Choroid plexus epithelial cell (primary cell): ENCODE data around the gene MEAF6.
A peak's percentile ranks its signal among the peaks of the same experiment; 100 is the strongest.

Experiments used
- DNase-seq: peaks from one replicate; pipeline ENCODE4 v3.0.0-alpha.2; 2010; ENCODE audit warnings: low read depth
- H3K4me3 ChIP-seq: 2 replicates; pipeline ENCODE4 v1.5.1; 2011; ENCODE audit warnings: low read depth, mild to moderate bottlenecking, control low read depth, low read length, moderate library complexity
- CTCF ChIP-seq: conservative IDR thresholded peaks from 2 replicates; pipeline ENCODE4 v1.5.1; 2011; ENCODE audit warnings: low read depth, mild to moderate bottlenecking, control low read depth, inconsistent platforms, low read length, moderate library complexity

MEAF6 gene

GRCh38 chr1:37501661-37502060, 12.9 kb downstream of the MEAF6 start:
- TF ChIP-seq CTCF: no peak
- no peak for DNase-seq
- no peak overlapping the region for H3K4me3 ChIP-seq

GRCh38 chr1:37498872-37499617, 15.5 kb downstream of the MEAF6 start:
- H3K4me3 ChIP-seq: no peak overlapping the region
- peak; percentile 70 for DNase-seq
- no peak for TF ChIP-seq CTCF

- no peak for TF ChIP-seq CTCF
- no peak overlapping the region for H3K4me3 ChIP-seq
- DNase-seq: no peak
Observed at GRCh38 chr1:37497832-37498231, 16.7 kb downstream of the MEAF6 start.

- TF ChIP-seq CTCF: no peak
- DNase-seq: no peak
Observed at GRCh38 chr1:37495875-37496274, 18.7 kb downstream of the MEAF6 start.

GRCh38 chr1:37493336-37494098, 21.0 kb downstream of the MEAF6 start:
- H3K4me3 ChIP-seq: no peak overlapping the region
- no peak for TF ChIP-seq CTCF
- no peak for DNase-seq

More at GRCh38 chr1:37495875-37496274, 18.7 kb downstream of the MEAF6 start:
- H3K4me3 ChIP-seq: no peak overlapping the region

- no peak overlapping the region for H3K4me3 ChIP-seq
- no peak for DNase-seq
- TF ChIP-seq CTCF: no peak
Observed at GRCh38 chr1:37487619-37487984, 27.0 kb downstream of the MEAF6 start.
